Cardiac muscle cell (in vitro differentiated cells and primary cell): Measurements from ENCODE around the gene VAMP5. TPM values are rescaled to one million over a fixed set of nuclear protein-coding genes. Genes with fewer than 3 reads are reported as not detected.
A peak's percentile ranks its signal among the peaks of the same experiment; 100 is the strongest.

ENCODE experiments used
- DNase-seq, 2 donors: peaks; one replicate each; pipeline versions ENCODE4 v3.0.0 to v3.0.0-alpha.2; 2010 to 2017; ENCODE audit warnings: low read depth in 1 of 2, low spot score in 1 of 2
- H3K27ac ChIP-seq: fragments of 200-600 bp; sonication (generic); 2 replicates; pipeline ENCODE4 v1.5.1; 2016
- H3K27me3 ChIP-seq: fragments of 200-600 bp; sonication (generic); 2 replicates; pipeline ENCODE4 v1.6.0; 2016; ENCODE audit warnings: control low read depth
- H3K36me3 ChIP-seq: fragments of 200-600 bp; sonication (generic); 2 replicates; pipeline ENCODE4 v1.5.1; 2016; ENCODE audit warnings: control low read depth
- H3K4me1 ChIP-seq: fragments of 200-600 bp; sonication (generic); 2 replicates; pipeline ENCODE4 v1.8.1; 2017; ENCODE audit warnings: low read depth, mild to moderate bottlenecking, mixed run types
- H3K4me3 ChIP-seq: fragments of 200-600 bp; sonication (generic); 2 replicates; pipeline ENCODE4 v1.5.1; 2016; ENCODE audit warnings: mild to moderate bottlenecking
- H3K9me3 ChIP-seq: fragments of 200-600 bp; sonication (generic); 2 replicates; pipeline ENCODE4 v1.5.1; 2017; ENCODE audit warnings: low read depth, mild to moderate bottlenecking, control low read depth
- polyA plus RNA-seq: library from polyadenylated mRNA; unstranded; fragments of >200 nt; fragmentation: Nextera tagmentation; extraction: Ambion mirVana; gene quantifications from 2 replicates; pipeline ENCODE4 v1.2.1, GENCODE V29; 2016
- total RNA-seq: library from RNA; depleted of rRNA; stranded (reverse); fragments of >200 nt; gene quantifications from 2 replicates; pipeline ENCODE4 v1.2.3, GENCODE V29; 2016
- TF ChIP-seq, protein P1 (sequence below): IDR thresholded peaks from 2 replicates; pipeline ENCODE4 v1.5.1; 2012; ENCODE audit warnings: low read depth, mild to moderate bottlenecking, low read length

Gene VAMP5
- total and polyA plus RNA-seq, 2 experiments from 2014 or later, result 7.7 to 19.1 TPM

DNA sequence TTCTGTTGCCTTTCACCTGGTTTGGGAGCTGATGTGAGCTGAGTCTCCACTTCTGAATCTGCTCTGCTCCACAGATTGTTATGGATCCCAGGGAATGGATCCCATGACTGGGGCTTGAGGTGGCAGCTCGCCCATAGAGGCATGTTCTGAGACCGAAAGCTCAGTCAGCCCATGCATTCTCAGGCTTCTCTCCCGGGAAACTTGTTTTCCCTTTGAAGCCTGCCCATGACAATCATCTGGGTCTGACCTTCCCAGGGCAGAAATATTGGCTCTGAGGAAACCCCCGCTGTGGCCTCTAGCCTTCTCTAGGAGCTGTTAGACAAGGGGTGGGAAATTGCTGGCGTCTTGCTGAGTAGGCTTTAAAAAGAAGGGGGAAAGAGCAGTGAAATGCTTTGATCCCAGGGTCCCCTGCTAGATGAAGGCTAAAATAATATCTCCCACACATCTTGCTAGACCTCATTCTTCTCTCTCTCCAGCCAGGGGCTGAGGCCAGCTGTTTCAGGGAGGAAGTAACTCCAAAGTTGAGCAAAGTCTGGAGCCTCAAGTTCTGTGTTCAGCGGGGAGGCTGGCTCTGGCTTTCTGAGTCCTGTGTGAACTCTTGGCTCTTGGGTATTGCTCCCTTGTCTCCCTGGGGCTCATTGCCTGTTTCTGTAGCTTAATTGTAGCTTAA lies 4.8 kb upstream of the VAMP5 start:
- DNase-seq, result no peak
- Histone ChIP-seq H3K36me3 (no peaks in the 10 kb centered on the region), H3K27ac (peak overlapping the region; percentile 58), H3K4me1 (peaks cover 25% of the 10 kb centered on the region), H3K4me3 (no peak overlapping the region), H3K27me3 (no peaks in the 10 kb centered on the region), H3K9me3 (no peaks in the 10 kb centered on the region)
- TF ChIP-seq, protein P1, sequence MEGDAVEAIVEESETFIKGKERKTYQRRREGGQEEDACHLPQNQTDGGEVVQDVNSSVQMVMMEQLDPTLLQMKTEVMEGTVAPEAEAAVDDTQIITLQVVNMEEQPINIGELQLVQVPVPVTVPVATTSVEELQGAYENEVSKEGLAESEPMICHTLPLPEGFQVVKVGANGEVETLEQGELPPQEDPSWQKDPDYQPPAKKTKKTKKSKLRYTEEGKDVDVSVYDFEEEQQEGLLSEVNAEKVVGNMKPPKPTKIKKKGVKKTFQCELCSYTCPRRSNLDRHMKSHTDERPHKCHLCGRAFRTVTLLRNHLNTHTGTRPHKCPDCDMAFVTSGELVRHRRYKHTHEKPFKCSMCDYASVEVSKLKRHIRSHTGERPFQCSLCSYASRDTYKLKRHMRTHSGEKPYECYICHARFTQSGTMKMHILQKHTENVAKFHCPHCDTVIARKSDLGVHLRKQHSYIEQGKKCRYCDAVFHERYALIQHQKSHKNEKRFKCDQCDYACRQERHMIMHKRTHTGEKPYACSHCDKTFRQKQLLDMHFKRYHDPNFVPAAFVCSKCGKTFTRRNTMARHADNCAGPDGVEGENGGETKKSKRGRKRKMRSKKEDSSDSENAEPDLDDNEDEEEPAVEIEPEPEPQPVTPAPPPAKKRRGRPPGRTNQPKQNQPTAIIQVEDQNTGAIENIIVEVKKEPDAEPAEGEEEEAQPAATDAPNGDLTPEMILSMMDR, result no peak

DNA sequence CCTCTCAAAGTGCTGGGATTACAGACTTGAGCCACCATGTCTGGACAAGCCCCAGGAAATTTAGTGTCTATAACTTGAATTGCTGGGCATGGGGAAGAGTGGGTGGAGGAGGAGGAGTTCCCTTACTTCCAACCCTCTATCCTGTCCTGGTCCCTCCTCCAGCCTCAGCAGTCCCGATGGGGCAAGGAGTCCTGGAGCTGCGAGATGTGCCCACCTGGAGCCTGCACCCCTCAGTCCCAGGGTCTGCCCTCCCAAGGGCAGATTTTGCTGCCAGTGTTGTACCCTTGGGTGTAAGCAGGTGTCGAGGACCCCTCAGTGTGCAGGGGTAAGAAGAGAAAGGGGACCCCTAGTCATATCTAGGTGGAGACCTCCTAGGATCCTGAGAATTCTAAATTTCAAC lies 4.0 kb upstream of the VAMP5 start:
- no peaks in the 10 kb centered on the region for H3K27me3 ChIP-seq
- no peak overlapping the region for H3K4me3 ChIP-seq
- H3K4me1 ChIP-seq, result peaks cover 31% of the 10 kb centered on the region
- DNase-seq, result no peak
- H3K27ac ChIP-seq, result no peak overlapping the region
- H3K9me3 ChIP-seq, result no peaks in the 10 kb centered on the region
- H3K36me3 ChIP-seq, result no peaks in the 10 kb centered on the region
- TF ChIP-seq, protein P1, result no peak

- Histone ChIP-seq H3K4me3 (no peak overlapping the region), H3K4me1 (peaks cover 31% of the 10 kb centered on the region), H3K36me3 (no peaks in the 10 kb centered on the region), H3K9me3 (no peaks in the 10 kb centered on the region), H3K27ac (no peak overlapping the region), H3K27me3 (no peaks in the 10 kb centered on the region)
- no peak for DNase-seq
- TF ChIP-seq, protein P1, result no peak
Measured at GRCh38 chr2:85582492-85582891, 1.7 kb upstream of the VAMP5 start.

- no peak for DNase-seq
- Histone ChIP-seq H3K36me3 (no peaks in the 10 kb centered on the region), H3K27me3 (no peaks in the 10 kb centered on the region), H3K27ac (no peak overlapping the region), H3K4me3 (no peak overlapping the region), H3K9me3 (no peaks in the 10 kb centered on the region), H3K4me1 (peaks cover 28% of the 10 kb centered on the region)
- TF ChIP-seq, protein P1, result no peak
Measured at GRCh38 chr2:85583667-85584353, 421 bp upstream of the VAMP5 start.

DNA sequence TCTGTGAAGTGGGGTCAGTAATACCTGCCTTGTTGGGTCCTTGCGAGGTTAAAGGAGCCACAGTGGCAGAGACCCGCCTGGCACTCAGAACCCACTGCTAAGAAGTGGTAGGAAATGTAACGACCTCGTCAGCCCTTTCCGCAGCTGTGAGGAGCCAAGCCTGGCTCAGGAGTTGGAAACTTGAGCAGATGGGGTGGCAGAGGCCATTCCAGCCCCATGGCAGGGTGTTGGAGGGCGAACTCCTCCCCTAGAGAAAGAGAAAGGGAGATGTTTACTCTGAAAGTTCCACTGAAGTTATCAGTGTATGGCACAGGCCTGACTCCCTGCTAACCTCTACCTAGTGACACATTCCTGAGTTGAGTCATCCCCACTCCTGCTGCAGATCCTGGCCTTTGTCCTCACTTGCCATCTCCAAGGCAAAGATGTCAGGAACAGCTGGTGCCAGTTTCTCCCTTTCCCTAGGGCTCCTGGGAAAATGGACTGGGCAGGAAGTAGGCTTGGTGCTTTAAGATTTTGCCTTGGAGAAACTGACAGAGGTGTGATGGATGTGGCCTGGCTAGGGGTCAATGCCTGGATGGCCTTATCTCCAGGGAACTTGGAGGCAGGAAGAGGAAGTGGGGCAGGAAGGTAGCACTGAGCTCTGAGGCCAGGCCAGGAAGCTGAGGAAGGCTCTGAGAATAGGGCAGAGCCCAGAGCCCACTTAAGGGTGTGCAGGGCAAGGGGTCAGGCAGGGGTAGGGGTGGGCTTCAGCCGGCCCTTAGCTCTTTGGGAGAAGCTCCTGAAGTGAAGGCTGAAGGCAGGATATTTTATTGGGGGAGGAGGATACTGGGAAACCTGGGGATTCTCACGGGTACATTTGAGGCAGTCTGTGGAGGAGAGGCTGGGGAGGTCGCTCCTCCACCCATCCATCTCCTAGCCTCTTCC lies 888 bp downstream of the VAMP5 start:
- Histone ChIP-seq H3K27ac (peak overlapping the region; percentile 40), H3K4me1 (peaks cover 22% of the 10 kb centered on the region), H3K4me3 (no peak overlapping the region), H3K36me3 (no peaks in the 10 kb centered on the region), H3K27me3 (no peaks in the 10 kb centered on the region), H3K9me3 (no peaks in the 10 kb centered on the region)
- TF ChIP-seq, protein P1, result no peak
- DNase-seq, result peak in 1 of 2 donors; percentile 64
